ENCODE measurements around the gene WDR7. TPM values are rescaled to one million over a fixed set of nuclear protein-coding genes. Genes with fewer than 3 reads are reported as not detected.

The WDR7 gene
- total and polyA plus RNA-seq, 2 experiments from 2014 or later: 7.0 to 14.8 TPM

- TF ChIP-seq, protein P1, sequence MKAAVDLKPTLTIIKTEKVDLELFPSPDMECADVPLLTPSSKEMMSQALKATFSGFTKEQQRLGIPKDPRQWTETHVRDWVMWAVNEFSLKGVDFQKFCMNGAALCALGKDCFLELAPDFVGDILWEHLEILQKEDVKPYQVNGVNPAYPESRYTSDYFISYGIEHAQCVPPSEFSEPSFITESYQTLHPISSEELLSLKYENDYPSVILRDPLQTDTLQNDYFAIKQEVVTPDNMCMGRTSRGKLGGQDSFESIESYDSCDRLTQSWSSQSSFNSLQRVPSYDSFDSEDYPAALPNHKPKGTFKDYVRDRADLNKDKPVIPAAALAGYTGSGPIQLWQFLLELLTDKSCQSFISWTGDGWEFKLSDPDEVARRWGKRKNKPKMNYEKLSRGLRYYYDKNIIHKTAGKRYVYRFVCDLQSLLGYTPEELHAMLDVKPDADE (IDR thresholded peaks at IDR 0.05): no peak
- no peak for TF ChIP-seq JUNB (IDR thresholded peaks at IDR 0.05; ENCODE audit: unreplicated experiment)
- no peak for TF ChIP-seq ZNF462 (CRISPR knock-in tag; IDR thresholded peaks at IDR 0.05)
- TF ChIP-seq POLR2AphosphoS5 (IDR thresholded peaks at IDR 0.05; ENCODE audit: low read depth): no peak
- no peak for TF ChIP-seq NANOG (IDR thresholded peaks at IDR 0.05; ENCODE audit: borderline replicate concordance)
- no peak for TF ChIP-seq CREB1 (CRISPR knock-in tag; IDR thresholded peaks at IDR 0.05; ENCODE audit: low read depth)
- TF ChIP-seq EZH2 (IDR thresholded peaks at IDR 0.05; ENCODE audit: low read depth, unreplicated experiment): no peak
- TF ChIP-seq, protein P2, sequence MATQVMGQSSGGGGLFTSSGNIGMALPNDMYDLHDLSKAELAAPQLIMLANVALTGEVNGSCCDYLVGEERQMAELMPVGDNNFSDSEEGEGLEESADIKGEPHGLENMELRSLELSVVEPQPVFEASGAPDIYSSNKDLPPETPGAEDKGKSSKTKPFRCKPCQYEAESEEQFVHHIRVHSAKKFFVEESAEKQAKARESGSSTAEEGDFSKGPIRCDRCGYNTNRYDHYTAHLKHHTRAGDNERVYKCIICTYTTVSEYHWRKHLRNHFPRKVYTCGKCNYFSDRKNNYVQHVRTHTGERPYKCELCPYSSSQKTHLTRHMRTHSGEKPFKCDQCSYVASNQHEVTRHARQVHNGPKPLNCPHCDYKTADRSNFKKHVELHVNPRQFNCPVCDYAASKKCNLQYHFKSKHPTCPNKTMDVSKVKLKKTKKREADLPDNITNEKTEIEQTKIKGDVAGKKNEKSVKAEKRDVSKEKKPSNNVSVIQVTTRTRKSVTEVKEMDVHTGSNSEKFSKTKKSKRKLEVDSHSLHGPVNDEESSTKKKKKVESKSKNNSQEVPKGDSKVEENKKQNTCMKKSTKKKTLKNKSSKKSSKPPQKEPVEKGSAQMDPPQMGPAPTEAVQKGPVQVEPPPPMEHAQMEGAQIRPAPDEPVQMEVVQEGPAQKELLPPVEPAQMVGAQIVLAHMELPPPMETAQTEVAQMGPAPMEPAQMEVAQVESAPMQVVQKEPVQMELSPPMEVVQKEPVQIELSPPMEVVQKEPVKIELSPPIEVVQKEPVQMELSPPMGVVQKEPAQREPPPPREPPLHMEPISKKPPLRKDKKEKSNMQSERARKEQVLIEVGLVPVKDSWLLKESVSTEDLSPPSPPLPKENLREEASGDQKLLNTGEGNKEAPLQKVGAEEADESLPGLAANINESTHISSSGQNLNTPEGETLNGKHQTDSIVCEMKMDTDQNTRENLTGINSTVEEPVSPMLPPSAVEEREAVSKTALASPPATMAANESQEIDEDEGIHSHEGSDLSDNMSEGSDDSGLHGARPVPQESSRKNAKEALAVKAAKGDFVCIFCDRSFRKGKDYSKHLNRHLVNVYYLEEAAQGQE (IDR thresholded peaks at IDR 0.05; ENCODE audit: unreplicated experiment): no peak
- TF ChIP-seq ZNF331 (CRISPR knock-in tag; IDR thresholded peaks at IDR 0.05; ENCODE audit: low read depth): no peak
- TF ChIP-seq EZH2phosphoT487 (IDR thresholded peaks at IDR 0.05; ENCODE audit: unreplicated experiment): no peak
- no peak for TF ChIP-seq STAT1 (IDR thresholded peaks at IDR 0.05; ENCODE audit: unreplicated experiment)
- TF ChIP-seq ZNF114 (CRISPR knock-in tag; IDR thresholded peaks at IDR 0.05): no peak
- TF ChIP-seq, protein P3, sequence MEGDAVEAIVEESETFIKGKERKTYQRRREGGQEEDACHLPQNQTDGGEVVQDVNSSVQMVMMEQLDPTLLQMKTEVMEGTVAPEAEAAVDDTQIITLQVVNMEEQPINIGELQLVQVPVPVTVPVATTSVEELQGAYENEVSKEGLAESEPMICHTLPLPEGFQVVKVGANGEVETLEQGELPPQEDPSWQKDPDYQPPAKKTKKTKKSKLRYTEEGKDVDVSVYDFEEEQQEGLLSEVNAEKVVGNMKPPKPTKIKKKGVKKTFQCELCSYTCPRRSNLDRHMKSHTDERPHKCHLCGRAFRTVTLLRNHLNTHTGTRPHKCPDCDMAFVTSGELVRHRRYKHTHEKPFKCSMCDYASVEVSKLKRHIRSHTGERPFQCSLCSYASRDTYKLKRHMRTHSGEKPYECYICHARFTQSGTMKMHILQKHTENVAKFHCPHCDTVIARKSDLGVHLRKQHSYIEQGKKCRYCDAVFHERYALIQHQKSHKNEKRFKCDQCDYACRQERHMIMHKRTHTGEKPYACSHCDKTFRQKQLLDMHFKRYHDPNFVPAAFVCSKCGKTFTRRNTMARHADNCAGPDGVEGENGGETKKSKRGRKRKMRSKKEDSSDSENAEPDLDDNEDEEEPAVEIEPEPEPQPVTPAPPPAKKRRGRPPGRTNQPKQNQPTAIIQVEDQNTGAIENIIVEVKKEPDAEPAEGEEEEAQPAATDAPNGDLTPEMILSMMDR (conservative IDR thresholded peaks at IDR 0.05; ENCODE audit: low read depth in 2 of 2): no peak
- H3K4me1 Mint-ChIP-seq: no peaks in the 10 kb centered on the region
- no peaks in the 10 kb centered on the region for H3K9me3 Mint-ChIP-seq
Measured at GRCh38 chr18:56770097-56770496, 118.9 kb downstream of the WDR7 start.

More at GRCh38 chr18:56770097-56770496, 118.9 kb downstream of the WDR7 start:
- H3F3A ChIP-seq (replicated peaks; ENCODE audit: low read depth): no peaks in the 10 kb centered on the region
- H3K36me3 Mint-ChIP-seq (ENCODE audit: low read depth): no peaks in the 10 kb centered on the region
- no peak overlapping the region for H3K4me3 ChIP-seq
- DNase-seq (ENCODE audit: low spot score) (no peak), ATAC-seq (no peak)
- no peak overlapping the region for H3K27ac Mint-ChIP-seq
- no peaks in the 10 kb centered on the region for H3K27me3 Mint-ChIP-seq (ENCODE audit: insufficient read depth, low read depth, poor library complexity)
- H3K4me2 ChIP-seq: no peak overlapping the region
- no peaks in the 10 kb centered on the region for H4K20me1 ChIP-seq (replicated peaks; ENCODE audit: insufficient read depth)
- no peak overlapping the region for H3K27ac ChIP-seq (ENCODE audit: low read depth)
- H3K36me3 ChIP-seq (ENCODE audit: insufficient read depth): no peaks in the 10 kb centered on the region
- H3K27me3 ChIP-seq (ENCODE audit: insufficient read depth): no peaks in the 10 kb centered on the region
- H3K4me3 Mint-ChIP-seq: no peak overlapping the region
- H3K9me2 ChIP-seq (ENCODE audit: insufficient read depth): no peaks in the 10 kb centered on the region
- no peaks in the 10 kb centered on the region for H3K4me1 ChIP-seq (ENCODE audit: insufficient read depth)
- no peak overlapping the region for H2AFZ ChIP-seq
- no peaks in the 10 kb centered on the region for H3K79me2 ChIP-seq (replicated peaks; ENCODE audit: insufficient read depth)
